ENCODE results near the gene CMKLR1.

- TF ChIP-seq, protein P1, sequence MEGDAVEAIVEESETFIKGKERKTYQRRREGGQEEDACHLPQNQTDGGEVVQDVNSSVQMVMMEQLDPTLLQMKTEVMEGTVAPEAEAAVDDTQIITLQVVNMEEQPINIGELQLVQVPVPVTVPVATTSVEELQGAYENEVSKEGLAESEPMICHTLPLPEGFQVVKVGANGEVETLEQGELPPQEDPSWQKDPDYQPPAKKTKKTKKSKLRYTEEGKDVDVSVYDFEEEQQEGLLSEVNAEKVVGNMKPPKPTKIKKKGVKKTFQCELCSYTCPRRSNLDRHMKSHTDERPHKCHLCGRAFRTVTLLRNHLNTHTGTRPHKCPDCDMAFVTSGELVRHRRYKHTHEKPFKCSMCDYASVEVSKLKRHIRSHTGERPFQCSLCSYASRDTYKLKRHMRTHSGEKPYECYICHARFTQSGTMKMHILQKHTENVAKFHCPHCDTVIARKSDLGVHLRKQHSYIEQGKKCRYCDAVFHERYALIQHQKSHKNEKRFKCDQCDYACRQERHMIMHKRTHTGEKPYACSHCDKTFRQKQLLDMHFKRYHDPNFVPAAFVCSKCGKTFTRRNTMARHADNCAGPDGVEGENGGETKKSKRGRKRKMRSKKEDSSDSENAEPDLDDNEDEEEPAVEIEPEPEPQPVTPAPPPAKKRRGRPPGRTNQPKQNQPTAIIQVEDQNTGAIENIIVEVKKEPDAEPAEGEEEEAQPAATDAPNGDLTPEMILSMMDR (IDR thresholded peaks at IDR 0.05; ENCODE audit: borderline replicate concordance, extremely low read depth, low read length, poor library complexity, severe bottlenecking) = no peak
- no peak for TF ChIP-seq EZH2 (IDR thresholded peaks at IDR 0.05; ENCODE audit: borderline replicate concordance, low read depth, low read length, severe bottlenecking)
These were observed 91.1 kb downstream of the CMKLR1 start for GRCh38 chr12:108248011-108248410.

Data from DND-41 (cell line).